Activated naive CD4-positive, alpha-beta T cell (primary cell): Measurements from ENCODE around the gene PTTG1.
"Not testable (repeated sequence)": the region's sequence is repeated elsewhere in the genome, so short reads cannot be mapped to it uniquely, and the experiment has no call there.

Experiments used
- DNase-seq, 4 experiments: peaks; one replicate each; lab custom pipeline; 2025; lab: John Stamatoyannopoulos, UW

PTTG1 gene

GRCh38 chr5:160423099-160423498 lies 1.4 kb downstream of the PTTG1 start:
- DNase-seq = no peak

- no peak for DNase-seq
Measured at GRCh38 chr5:160427607-160428006, 6.0 kb downstream of the PTTG1 start.

GRCh38 chr5:160432196-160432595 lies 10.5 kb downstream of the PTTG1 start:
- DNase-seq = no peak

- no peak for DNase-seq
Measured at GRCh38 chr5:160432787-160433186, 11.1 kb downstream of the PTTG1 start.

GRCh38 chr5:160434022-160434531 lies 12.4 kb downstream of the PTTG1 start:
- DNase-seq = no peak

- no peak for DNase-seq
Measured at GRCh38 chr5:160435532-160435931, 13.9 kb downstream of the PTTG1 start.

GRCh38 chr5:160436017-160436416 lies 14.4 kb downstream of the PTTG1 start:
- no peak for DNase-seq

- not testable (repeated sequence) for DNase-seq
Measured at GRCh38 chr5:160436661-160437060, 15.0 kb downstream of the PTTG1 start.

- no peak for DNase-seq
Measured at GRCh38 chr5:160437271-160437670, 15.6 kb downstream of the PTTG1 start.

GRCh38 chr5:160438316-160439204 lies 16.9 kb downstream of the PTTG1 start:
- peak in 3 of 4 experiments; percentile 17 to 41 (median 22) for DNase-seq

- peak; percentile 80 to 90 (median 82) for DNase-seq
Measured at GRCh38 chr5:160439205-160439600, 17.5 kb downstream of the PTTG1 start.

- DNase-seq = no peak
Measured at GRCh38 chr5:160441311-160441781, 19.7 kb downstream of the PTTG1 start.

GRCh38 chr5:160442824-160443431 lies 21.3 kb downstream of the PTTG1 start:
- no peak for DNase-seq

- DNase-seq = no peak
Measured at GRCh38 chr5:160444407-160444806, 22.8 kb downstream of the PTTG1 start.

- DNase-seq = no peak
Measured at GRCh38 chr5:160445132-160445531, 23.5 kb downstream of the PTTG1 start.

- no peak for DNase-seq
Measured at GRCh38 chr5:160445751-160446150, 24.1 kb downstream of the PTTG1 start.

- no peak for DNase-seq
Measured at GRCh38 chr5:160448886-160449285, 27.2 kb downstream of the PTTG1 start.

- no peak for DNase-seq
Measured at GRCh38 chr5:160449458-160449857, 27.8 kb downstream of the PTTG1 start.

- no peak for DNase-seq
Measured at GRCh38 chr5:160450164-160450932, 28.7 kb downstream of the PTTG1 start.

- no peak for DNase-seq
Measured at GRCh38 chr5:160451281-160451680, 29.6 kb downstream of the PTTG1 start.

GRCh38 chr5:160452036-160452435 lies 30.4 kb downstream of the PTTG1 start:
- DNase-seq = no peak

GRCh38 chr5:160452795-160453194 lies 31.1 kb downstream of the PTTG1 start:
- no peak for DNase-seq
